DMS79 (cell line): ENCODE data around the gene ANKS1A.

Source experiments
- DNase-seq: peaks from one replicate; lab custom pipeline; 2025; lab: John Stamatoyannopoulos, UW

ANKS1A gene

DNA sequence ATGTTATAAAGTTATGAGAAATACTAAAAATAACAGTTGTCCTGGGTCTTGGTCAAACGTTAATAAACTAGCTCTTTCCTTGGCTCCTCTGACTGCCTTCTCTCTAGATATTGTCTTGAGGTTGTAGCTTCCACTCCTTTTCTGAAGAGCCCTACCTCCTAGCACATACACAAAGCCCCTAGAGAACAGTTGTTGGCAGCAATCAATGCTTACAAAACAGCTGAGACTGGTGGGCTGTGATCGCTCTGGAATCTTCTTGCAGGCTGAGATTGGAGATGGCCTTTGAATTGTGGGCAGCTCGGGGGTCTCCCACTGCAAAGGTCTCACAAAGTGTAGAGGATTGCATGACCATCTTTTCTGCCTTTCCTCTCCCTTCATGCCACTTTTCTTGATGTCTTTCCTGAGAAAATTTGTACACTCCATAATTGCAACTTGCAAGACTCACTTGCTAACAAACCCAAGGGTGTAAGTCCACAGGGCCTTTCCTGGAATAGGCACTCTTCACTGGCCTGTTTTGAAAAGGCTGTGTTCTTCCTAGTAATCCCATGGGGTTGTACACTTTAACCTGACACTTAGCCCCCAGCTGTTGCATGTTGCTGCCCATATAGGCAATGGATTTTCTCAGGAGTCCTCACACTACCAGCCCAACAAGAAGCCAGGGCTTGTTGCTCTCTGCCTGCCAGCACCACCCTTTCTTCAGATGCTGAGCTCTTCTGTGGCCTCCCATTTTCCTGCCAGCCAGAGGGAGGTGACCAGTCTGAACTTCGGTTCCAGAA lies 152.2 kb downstream of the ANKS1A start:
- DNase-seq = no peak

DNA sequence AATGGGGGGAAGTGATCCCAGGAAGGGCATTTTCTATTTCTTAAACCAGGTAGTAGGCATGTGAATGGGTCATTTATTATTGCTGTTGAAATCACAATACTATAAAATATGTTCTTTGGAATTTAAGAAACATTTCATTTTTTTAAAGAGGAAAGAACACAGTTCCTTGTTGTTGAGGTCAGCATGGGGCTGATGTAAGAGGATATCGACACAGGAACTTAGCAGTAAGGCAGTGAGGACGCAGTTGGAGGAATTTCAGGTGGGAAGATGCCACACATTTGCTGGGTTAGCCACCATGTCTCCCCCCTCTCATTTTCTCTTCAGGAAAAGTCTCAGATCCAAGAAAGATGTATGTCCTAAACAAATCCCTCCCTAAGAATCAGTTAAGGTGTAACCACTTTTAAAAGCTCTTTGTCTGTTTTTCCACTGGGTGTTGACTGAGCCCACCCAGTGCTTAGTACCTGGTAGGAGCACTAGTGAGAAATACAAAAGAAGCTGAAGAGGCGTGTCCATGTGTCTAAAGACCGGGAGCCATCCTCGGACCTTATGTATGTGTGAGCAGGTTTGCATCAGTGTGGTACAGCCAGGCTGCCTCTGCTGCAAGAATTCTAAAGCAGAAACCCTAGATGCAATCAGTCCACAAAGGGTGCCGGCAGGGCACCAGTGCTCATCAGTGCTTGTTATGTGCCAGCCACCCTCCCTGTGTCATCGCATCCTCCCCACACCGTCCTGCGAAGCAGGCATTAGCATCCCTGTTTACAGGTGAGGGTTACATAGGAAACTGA lies 153.2 kb downstream of the ANKS1A start:
- no peak for DNase-seq

- DNase-seq = peak; percentile 27
Observed at GRCh38 chr6:35043381-35044130, 154.5 kb downstream of the ANKS1A start.

GRCh38 chr6:35044145-35044745 lies 155.2 kb downstream of the ANKS1A start:
- peak; percentile 56 for DNase-seq

- DNase-seq = peak; percentile 56
Observed at GRCh38 chr6:35044761-35045421, 155.8 kb downstream of the ANKS1A start.

DNA sequence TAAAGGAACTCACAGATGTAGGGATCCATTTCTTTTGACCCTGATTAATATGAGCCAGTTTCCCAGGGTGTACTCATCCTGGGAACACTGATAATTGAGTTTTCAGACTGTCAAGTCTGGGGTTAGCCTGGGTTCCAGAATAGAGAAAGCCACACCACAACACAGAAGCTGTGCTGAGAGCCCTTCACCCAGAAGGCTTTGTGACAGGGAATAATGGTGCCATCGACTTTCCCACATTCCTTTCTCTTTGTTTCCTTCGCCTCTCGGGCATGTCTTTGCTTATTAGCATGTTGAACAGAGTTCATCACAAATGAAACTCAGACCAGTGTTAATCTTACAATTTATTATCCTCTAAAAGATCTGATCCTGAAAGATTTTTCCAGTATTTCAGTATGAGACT lies 157.0 kb downstream of the ANKS1A start:
- no peak for DNase-seq

GRCh38 chr6:35046862-35047261 lies 157.8 kb downstream of the ANKS1A start:
- DNase-seq = no peak

DNA sequence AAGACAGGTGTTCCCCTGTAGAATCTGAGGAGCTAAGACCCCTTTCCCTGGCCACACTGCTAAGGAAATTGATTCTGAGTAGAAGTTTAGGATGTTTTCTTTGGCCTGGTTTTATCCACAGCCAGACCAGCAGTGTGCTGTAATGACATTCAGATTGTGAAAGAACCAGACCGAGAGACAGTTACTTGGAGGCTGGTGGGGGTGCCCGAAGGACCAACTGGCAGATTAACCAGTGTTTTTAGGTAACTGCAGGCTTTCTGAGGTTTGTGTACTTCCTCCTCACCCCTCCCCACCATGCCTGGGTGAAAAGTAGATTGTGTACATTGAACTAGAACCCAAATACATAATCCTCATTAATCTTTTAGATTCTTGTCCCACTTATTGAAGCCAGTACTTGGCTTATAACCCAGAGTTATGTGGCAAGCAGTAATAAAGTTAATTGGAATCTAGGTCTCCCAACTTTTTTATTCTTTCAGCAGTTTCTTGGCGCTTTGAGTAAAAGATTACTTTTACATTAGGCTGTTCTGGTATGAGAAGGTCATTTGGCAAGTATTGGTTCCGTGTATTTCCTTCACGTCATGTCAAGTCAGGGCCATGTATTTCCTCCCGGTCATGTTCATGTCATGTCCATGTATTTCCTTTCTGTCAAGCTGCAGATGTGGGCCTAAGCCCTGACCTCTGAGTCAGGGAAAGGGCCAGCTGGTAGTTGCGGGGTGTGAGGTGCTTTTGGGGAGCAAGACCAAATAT lies 158.4 kb downstream of the ANKS1A start:
- DNase-seq = no peak

- DNase-seq = no peak
Observed at GRCh38 chr6:35048031-35048613, 159.1 kb downstream of the ANKS1A start.

- peak; percentile 41 for DNase-seq
Observed at GRCh38 chr6:35048631-35049083, 159.6 kb downstream of the ANKS1A start.

DNA sequence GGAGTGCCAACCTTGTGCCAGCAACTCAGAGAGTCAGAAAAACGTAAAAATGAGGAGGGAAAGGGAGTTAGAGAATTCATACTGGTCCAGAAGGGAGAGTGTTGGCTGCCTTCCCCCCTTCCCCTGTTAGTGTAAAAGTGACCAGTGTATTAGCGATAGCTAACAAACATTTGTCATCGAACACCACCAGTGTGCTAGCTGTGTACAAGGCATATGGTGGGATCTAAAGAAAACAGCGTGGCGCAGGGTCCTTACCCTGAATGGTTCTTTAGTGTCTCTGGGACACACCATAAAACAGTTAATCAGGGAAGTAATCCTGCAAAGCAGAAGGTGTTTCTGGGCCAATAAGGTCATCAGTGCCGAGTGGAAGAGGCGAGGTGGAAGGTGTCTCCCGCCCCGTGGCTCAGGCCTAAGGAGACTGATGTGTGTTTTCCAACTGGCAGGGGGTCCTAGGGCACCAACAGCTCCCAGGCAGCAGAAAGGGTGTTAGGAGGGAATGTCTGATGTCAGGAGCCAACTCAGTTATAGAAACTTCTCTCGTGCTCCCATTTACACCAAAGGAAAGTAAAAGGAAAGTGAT lies 160.2 kb downstream of the ANKS1A start:
- DNase-seq = no peak

DNA sequence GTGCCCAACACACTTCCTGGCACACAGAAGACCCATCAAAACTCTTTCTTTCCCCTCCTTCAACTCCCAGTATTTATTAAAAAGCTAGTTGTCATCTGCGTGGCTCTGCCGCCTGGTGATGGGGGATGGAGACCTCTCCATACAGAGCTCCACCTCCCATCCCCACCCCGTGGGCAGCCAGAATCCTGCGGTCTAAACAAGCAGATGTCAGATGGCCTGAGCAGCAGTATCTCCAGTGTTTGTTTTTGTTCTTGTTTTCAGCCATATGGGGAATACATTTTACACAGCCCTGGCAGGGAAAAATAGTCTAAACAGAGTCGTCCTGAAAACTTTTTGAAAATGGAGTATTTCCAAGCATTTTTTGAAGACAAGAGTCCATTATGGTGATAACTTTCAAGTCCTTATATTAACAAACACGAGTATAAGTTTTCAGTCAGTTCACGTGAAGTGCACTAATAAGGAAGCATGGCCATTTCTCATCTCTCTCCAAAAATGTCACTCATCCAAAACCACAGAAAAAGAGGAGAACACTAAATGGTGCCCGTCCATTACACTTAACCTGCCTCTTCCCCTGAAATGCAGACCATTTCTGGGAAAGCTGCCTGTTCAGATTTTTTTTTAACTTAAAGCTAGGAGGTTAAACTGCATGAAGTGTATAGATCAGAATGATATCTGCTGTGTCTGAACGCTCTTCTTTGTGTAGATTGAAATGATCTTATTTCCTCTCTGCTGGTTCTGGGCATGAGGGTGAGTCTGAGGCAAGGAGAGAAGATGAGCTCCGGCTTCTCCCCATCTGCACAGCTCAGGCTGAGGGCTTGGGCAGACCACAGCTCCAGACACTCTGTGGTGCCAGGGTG lies 161.1 kb downstream of the ANKS1A start:
- DNase-seq = peak; percentile 78

DNA sequence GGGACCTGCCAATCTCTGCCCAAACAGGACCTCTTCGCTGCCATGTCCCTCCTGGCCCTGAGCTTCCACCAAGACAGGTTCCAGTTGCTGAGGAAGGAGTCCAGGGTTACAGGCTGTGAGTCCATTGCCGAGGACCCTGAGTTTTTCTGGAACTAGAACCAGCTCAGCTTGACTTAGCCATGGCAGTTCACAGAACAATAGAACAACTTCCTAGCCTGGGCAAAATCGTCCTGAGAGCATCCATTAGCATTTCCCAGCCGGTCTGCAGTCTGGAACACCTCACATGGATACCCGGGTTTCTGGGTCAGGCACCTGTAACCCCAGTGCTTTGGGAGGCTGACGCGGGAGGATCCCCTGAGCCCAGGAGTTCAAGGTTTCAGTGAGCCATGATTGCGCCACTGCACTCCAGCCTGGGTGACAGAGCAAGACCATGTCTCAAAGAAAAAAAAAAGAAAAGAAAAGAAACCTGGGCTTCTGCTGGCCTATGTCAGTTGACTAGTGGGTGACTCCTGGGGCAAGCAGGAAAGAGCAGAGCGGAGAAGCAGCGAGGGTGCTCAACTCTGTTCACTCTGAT lies 161.8 kb downstream of the ANKS1A start:
- DNase-seq = no peak

GRCh38 chr6:35051396-35051795 lies 162.3 kb downstream of the ANKS1A start:
- no peak for DNase-seq

GRCh38 chr6:35051997-35052583 lies 163.0 kb downstream of the ANKS1A start:
- no peak for DNase-seq

DNA sequence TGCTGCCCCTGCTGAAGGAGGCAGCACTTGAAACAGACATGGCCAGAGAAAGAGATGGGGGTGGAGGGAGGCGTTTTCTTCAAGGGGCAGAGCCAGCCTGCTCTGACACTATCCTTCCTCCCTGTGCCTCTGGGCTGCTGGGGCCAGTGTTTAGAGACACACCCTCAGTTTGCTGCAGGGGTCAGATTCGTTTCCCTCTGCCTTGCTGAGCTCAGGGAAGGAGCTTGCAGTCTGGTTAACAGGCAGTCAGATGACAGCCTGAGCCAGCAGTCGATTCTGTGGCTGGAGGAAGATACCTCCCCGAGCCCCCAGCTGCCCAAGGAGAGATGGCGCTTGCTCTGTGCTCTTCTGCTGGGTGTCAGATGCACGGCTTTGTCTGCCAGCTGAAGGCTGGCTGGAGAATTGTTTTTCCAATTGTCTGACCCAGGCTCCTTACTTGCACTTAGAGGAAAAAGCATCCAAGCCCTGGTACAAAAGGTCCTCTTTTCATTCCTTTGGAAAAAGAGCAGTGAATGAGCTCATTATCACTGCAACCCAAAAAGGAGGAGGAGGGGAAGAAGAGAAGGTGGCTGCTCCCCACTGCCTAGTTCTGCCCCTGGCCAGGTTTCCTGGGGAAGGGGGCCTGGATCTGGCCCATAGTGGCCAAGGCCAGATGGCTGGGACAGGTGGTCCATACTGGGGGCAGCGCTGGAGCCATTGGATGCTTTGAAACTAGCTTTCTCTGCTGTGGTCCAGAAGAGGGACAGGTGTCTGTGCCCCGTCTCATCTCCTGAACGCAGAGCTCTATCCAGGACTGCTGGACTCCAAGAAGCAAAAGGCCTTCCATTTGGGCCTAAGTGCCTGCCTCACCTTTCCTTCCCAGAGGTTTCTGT lies 163.9 kb downstream of the ANKS1A start:
- DNase-seq = no peak

- no peak for DNase-seq
Observed at GRCh38 chr6:35053701-35054100, 164.6 kb downstream of the ANKS1A start.
